K562 treated with DMSO at 1 percent for 24 hours (cell line): ENCODE results near the gene WSCD2. TPM values are rescaled to one million over a fixed set of nuclear protein-coding genes. Genes with fewer than 3 reads are reported as not detected.

Experiments
- total RNA-seq: library from RNA; unstranded; fragments of 300-600 nt; gene quantifications from 2 replicates; pipeline ENCODE4 v1.2.3, GENCODE V29; 2022; ENCODE audit warnings: low read depth; ENCODE audit not compliant: insufficient read depth

WSCD2 gene
- 7.3 and 8.6 TPM in 2 replicates for total RNA-seq

GRCh38 chr12:108129017-108129812, at the start of gene WSCD2:
WSCD2 (plus strand) TSS chr12:108129288; CDS start chr12:108195833, 66,545 bp downstream.

Other genes starting within 250 kb of the WSCD2 start
- gene CMKLR1, start 210.0 kb downstream of the WSCD2 start, total RNA-seq: not detected in 2 replicates